ENCODE data around the gene MTAP. TPM values are rescaled to one million over a fixed set of nuclear protein-coding genes. Genes with fewer than 3 reads are reported as not detected.

MTAP gene
- total RNA-seq, 1 donor from 2014 or later, result 56.1 TPM

DNA sequence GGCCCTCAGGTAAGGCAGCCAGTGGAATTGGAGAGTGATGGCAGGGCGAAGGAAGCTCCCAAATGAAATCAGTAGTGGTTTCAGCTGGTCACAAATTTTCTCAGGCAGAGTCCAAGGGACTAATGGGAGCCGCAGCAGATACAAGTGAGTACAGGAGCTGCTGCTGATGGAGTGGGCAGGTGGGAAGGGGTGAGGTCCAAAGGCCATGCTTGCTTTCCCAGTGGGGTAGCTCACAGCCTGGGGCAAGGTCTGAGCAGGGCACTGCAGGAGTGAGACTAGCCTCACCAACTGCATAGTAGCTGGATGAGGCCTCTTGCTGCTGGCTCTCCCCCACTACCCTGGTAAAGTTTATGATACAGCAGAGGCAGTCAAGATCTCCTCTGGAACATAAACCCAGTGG lies 38.2 kb downstream of the MTAP start:
- Histone ChIP-seq H3K27ac (ENCODE audit: low read depth, low read length) (no peak overlapping the region), H3K4me1 (ENCODE audit: insufficient read depth, low read length) (peaks cover 23% of the 10 kb centered on the region), H3K27me3 (ENCODE audit: insufficient read depth, low read length) (no peaks in the 10 kb centered on the region), H3K9me3 (ENCODE audit: insufficient read depth, low read depth, low read length) (peaks cover 3% of the 10 kb centered on the region), H3K4me2 (ENCODE audit: low read length) (no peak overlapping the region), H3K79me2 (ENCODE audit: insufficient read depth, low read length) (peaks cover 3% of the 10 kb centered on the region), H4K20me1 (ENCODE audit: insufficient read depth, low read length) (no peaks in the 10 kb centered on the region), H2AFZ (ENCODE audit: low read depth, low read length) (no peak overlapping the region), H3K9ac (ENCODE audit: low read length) (no peak overlapping the region), H3K4me3 (ENCODE audit: insufficient read depth, low read depth, low read length) (no peak overlapping the region), H3K36me3 (ENCODE audit: insufficient read depth, low read length) (peaks cover 29% of the 10 kb centered on the region)
- no peak for TF ChIP-seq EZH2 (IDR thresholded peaks at IDR 0.05; ENCODE audit: insufficient read depth, low read length)
- TF ChIP-seq, protein P1, sequence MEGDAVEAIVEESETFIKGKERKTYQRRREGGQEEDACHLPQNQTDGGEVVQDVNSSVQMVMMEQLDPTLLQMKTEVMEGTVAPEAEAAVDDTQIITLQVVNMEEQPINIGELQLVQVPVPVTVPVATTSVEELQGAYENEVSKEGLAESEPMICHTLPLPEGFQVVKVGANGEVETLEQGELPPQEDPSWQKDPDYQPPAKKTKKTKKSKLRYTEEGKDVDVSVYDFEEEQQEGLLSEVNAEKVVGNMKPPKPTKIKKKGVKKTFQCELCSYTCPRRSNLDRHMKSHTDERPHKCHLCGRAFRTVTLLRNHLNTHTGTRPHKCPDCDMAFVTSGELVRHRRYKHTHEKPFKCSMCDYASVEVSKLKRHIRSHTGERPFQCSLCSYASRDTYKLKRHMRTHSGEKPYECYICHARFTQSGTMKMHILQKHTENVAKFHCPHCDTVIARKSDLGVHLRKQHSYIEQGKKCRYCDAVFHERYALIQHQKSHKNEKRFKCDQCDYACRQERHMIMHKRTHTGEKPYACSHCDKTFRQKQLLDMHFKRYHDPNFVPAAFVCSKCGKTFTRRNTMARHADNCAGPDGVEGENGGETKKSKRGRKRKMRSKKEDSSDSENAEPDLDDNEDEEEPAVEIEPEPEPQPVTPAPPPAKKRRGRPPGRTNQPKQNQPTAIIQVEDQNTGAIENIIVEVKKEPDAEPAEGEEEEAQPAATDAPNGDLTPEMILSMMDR (IDR thresholded peaks at IDR 0.05; ENCODE audit: insufficient read depth, low read depth, low read length), result no peak
- Mint-ChIP-seq H3K27me3 (ENCODE audit: low read depth, unreplicated experiment) (no peaks in the 10 kb centered on the region), H3K9me3 (ENCODE audit: unreplicated experiment) (peaks cover 10% of the 10 kb centered on the region), H3K4me3 (ENCODE audit: unreplicated experiment) (no peak overlapping the region), H3K36me3 (ENCODE audit: low read depth, unreplicated experiment) (peaks cover 59% of the 10 kb centered on the region), H3K27ac (ENCODE audit: unreplicated experiment) (no peak overlapping the region), H3K4me1 (ENCODE audit: low read depth, unreplicated experiment) (peaks cover 18% of the 10 kb centered on the region)
- FAIRE-seq (no peak), DNase-seq (ENCODE audit: low read depth) (no peak)

DNA sequence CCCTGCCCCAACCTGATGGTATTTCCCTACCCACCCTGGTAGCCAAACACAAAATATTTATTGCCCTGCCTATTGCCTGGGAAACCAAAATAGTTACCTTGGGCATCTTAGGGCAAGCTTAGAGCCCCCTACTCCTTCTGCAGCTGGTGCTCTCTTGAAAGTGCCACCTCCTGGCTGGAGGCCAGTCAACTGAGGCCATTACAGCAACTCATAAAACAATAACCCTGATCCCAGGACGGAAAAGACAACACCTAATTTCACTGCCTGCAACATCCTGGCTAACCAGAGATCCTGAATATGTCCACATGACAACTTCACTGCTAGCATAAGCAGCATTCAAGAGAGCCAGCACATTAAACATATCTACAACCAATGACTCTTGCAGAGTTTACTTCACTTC lies 38.7 kb downstream of the MTAP start:
- peaks cover 18% of the 10 kb centered on the region for H3K4me1 ChIP-seq (ENCODE audit: insufficient read depth, low read length)
- H3K4me2 ChIP-seq (ENCODE audit: low read length), result no peak overlapping the region
- H3K4me3 ChIP-seq (ENCODE audit: insufficient read depth, low read depth, low read length), result no peak overlapping the region
- peaks cover 59% of the 10 kb centered on the region for H3K36me3 Mint-ChIP-seq (ENCODE audit: low read depth, unreplicated experiment)
- H3K4me1 Mint-ChIP-seq (ENCODE audit: low read depth, unreplicated experiment), result peaks cover 15% of the 10 kb centered on the region
- no peak overlapping the region for H3K4me3 Mint-ChIP-seq (ENCODE audit: unreplicated experiment)
- TF ChIP-seq EZH2 (IDR thresholded peaks at IDR 0.05; ENCODE audit: insufficient read depth, low read length), result no peak
- TF ChIP-seq, protein P1 (IDR thresholded peaks at IDR 0.05; ENCODE audit: insufficient read depth, low read depth, low read length), result no peak
- H3K27ac ChIP-seq (ENCODE audit: low read depth, low read length), result no peak overlapping the region
- H3K9ac ChIP-seq (ENCODE audit: low read length), result no peak overlapping the region
- no peaks in the 10 kb centered on the region for H3K27me3 Mint-ChIP-seq (ENCODE audit: low read depth, unreplicated experiment)
- H3K27ac Mint-ChIP-seq (ENCODE audit: unreplicated experiment), result no peak overlapping the region
- DNase-seq (ENCODE audit: low read depth) (no peak), FAIRE-seq (no peak)
- H2AFZ ChIP-seq (ENCODE audit: low read depth, low read length), result no peak overlapping the region
- peaks cover 3% of the 10 kb centered on the region for H3K79me2 ChIP-seq (ENCODE audit: insufficient read depth, low read length)
- peaks cover 3% of the 10 kb centered on the region for H3K9me3 ChIP-seq (ENCODE audit: insufficient read depth, low read depth, low read length)
- peaks cover 15% of the 10 kb centered on the region for H3K9me3 Mint-ChIP-seq (ENCODE audit: unreplicated experiment)
- H4K20me1 ChIP-seq (ENCODE audit: insufficient read depth, low read length), result no peaks in the 10 kb centered on the region
- no peaks in the 10 kb centered on the region for H3K27me3 ChIP-seq (ENCODE audit: insufficient read depth, low read length)
- peaks cover 29% of the 10 kb centered on the region for H3K36me3 ChIP-seq (ENCODE audit: insufficient read depth, low read length)

DNA sequence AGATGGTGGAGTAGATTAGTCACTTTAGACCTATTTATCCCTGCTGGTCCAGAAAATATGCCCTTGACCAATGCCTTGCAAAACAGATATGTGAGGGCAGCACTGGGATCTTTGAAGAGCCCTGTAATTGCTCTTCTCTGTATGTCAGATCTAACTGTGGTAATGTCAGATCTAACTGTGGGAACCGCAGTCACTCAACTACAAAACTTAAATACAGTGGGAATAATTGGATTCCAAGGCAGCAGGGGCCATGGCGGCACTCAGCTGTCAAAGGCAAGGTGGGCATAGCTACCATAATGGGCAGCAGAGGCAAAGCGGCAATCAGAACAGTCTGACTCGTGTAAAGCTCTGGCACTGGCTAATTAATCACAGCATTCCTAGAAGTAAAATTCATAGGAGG lies 46.2 kb downstream of the MTAP start:
- H3K27me3 Mint-ChIP-seq (ENCODE audit: low read depth, unreplicated experiment), result no peaks in the 10 kb centered on the region
- no peaks in the 10 kb centered on the region for H3K79me2 ChIP-seq (ENCODE audit: insufficient read depth, low read length)
- H3K4me3 ChIP-seq (ENCODE audit: insufficient read depth, low read depth, low read length), result no peak overlapping the region
- peaks cover 24% of the 10 kb centered on the region for H3K9me3 Mint-ChIP-seq (ENCODE audit: unreplicated experiment)
- TF ChIP-seq, protein P1 (IDR thresholded peaks at IDR 0.05; ENCODE audit: insufficient read depth, low read depth, low read length), result no peak
- no peak for TF ChIP-seq EZH2 (IDR thresholded peaks at IDR 0.05; ENCODE audit: insufficient read depth, low read length)
- no peaks in the 10 kb centered on the region for H3K4me1 Mint-ChIP-seq (ENCODE audit: low read depth, unreplicated experiment)
- H3K36me3 Mint-ChIP-seq (ENCODE audit: low read depth, unreplicated experiment), result peaks cover 54% of the 10 kb centered on the region
- H3K9me3 ChIP-seq (ENCODE audit: insufficient read depth, low read depth, low read length), result peaks cover 12% of the 10 kb centered on the region
- H2AFZ ChIP-seq (ENCODE audit: low read depth, low read length), result no peak overlapping the region
- no peak for FAIRE-seq
- H3K27ac ChIP-seq (ENCODE audit: low read depth, low read length), result no peak overlapping the region
- peaks cover 18% of the 10 kb centered on the region for H3K36me3 ChIP-seq (ENCODE audit: insufficient read depth, low read length)
- H3K4me3 Mint-ChIP-seq (ENCODE audit: unreplicated experiment), result no peak overlapping the region
- DNase-seq (ENCODE audit: low read depth), result no peak
- no peak overlapping the region for H3K9ac ChIP-seq (ENCODE audit: low read length)
- H3K27me3 ChIP-seq (ENCODE audit: insufficient read depth, low read length), result no peaks in the 10 kb centered on the region
- H3K27ac Mint-ChIP-seq (ENCODE audit: unreplicated experiment), result no peak overlapping the region
- no peaks in the 10 kb centered on the region for H4K20me1 ChIP-seq (ENCODE audit: insufficient read depth, low read length)
- no peaks in the 10 kb centered on the region for H3K4me1 ChIP-seq (ENCODE audit: insufficient read depth, low read length)
- H3K4me2 ChIP-seq (ENCODE audit: low read length), result no peak overlapping the region
